ENCODE data around the gene BEGAIN.
A peak's percentile ranks its signal among the peaks of the same experiment; 100 is the strongest.

The BEGAIN gene

GRCh38 chr14:100503251-100503650 lies 84.0 kb downstream of the BEGAIN start:
- no peak for DNase-seq

GRCh38 chr14:100502622-100503220 lies 84.5 kb downstream of the BEGAIN start:
- no peak for DNase-seq

- no peak for DNase-seq
Observed at GRCh38 chr14:100500128-100500527, 87.1 kb downstream of the BEGAIN start.

- peak; percentile 50 for DNase-seq
Observed at GRCh38 chr14:100498068-100498467, 89.1 kb downstream of the BEGAIN start.

GRCh38 chr14:100495917-100496316 lies 91.3 kb downstream of the BEGAIN start:
- DNase-seq = no peak

- no peak for DNase-seq
Observed at GRCh38 chr14:100494645-100495044, 92.6 kb downstream of the BEGAIN start.

GRCh38 chr14:100490252-100490651 lies 97.0 kb downstream of the BEGAIN start:
- DNase-seq = no peak

GRCh38 chr14:100488057-100488456 lies 99.2 kb downstream of the BEGAIN start:
- DNase-seq = no peak

GRCh38 chr14:100487304-100487703 lies 99.9 kb downstream of the BEGAIN start:
- no peak for DNase-seq

Measured in NCI-H2227 treated with DMSO at 0.1 percent for 48 hours (cell line).